Esophagus muscularis mucosa (tissue), 4 donors: ENCODE results near the gene GIMAP2. TPM values are rescaled to one million over a fixed set of nuclear protein-coding genes. Genes with fewer than 3 reads are reported as not detected.

Source experiments
- DNase-seq: peaks from one replicate; pipeline ENCODE4 v3.0.0-alpha.2; 2017; ENCODE audit errors: extremely low spot score
- H3K27ac ChIP-seq, 4 donors: fragments of 200-600 bp; sonication (generic); replicated peaks in 1 of 4; 1 replicate in 3 of 4; 2 replicates in 1 of 4; pipeline ENCODE4 v1.5.1; 2016 to 2019; ENCODE audit warnings: mild to moderate bottlenecking in 1 of 4
- H3K27me3 ChIP-seq, 4 donors: fragments of 200-600 bp; sonication (generic); one replicate each; pipeline versions ENCODE4 v1.5.1 to v1.6.0; 2016 to 2019
- H3K36me3 ChIP-seq, 4 donors: fragments of 200-600 bp; sonication (generic); one replicate each; pipeline ENCODE4 v1.5.1; 2016 to 2019
- H3K4me1 ChIP-seq, 4 donors: fragments of 200-600 bp; sonication (generic); one replicate each; pipeline ENCODE4 v1.5.1; 2016 to 2019
- H3K4me3 ChIP-seq, 4 donors: fragments of 200-600 bp; sonication (generic); 1 replicate in 2 of 4; 2 replicates in 2 of 4; pipeline ENCODE4 v1.5.1; 2016 to 2019; ENCODE audit warnings: mild to moderate bottlenecking in 4 of 4, moderate library complexity in 1 of 4
- H3K9me3 ChIP-seq, 4 donors: fragments of 200-600 bp; sonication (generic); 1 replicate in 3 of 4; 2 replicates in 1 of 4; pipeline ENCODE4 v1.5.1; 2016 to 2019
- EP300 ChIP-seq: sonication (generic); formaldehyde crosslinking; IDR thresholded peaks from one replicate; pipeline ENCODE4 v1.6.1; 2017; ENCODE audit warnings: antibody characterized with exemption
- POLR2A ChIP-seq: fragments of 450-650 bp; IDR thresholded peaks from one replicate; pipeline ENCODE4 v1.6.1; 2017; ENCODE audit warnings: antibody characterized with exemption, moderate library complexity, mild to moderate bottlenecking, low read depth
- POLR2AphosphoS5 ChIP-seq, 2 donors: sonication (generic); formaldehyde crosslinking; IDR thresholded peaks; one replicate each; pipeline ENCODE4 v1.6.1; 2017; ENCODE audit warnings: antibody characterized with exemption in 2 of 2
- WGBS: methylation state at CpG from one replicate; pipeline ENCODE4 v1.1.5; 2018; 5-methylcytosine and 5-hydroxymethylcytosine counted together
- intact Hi-C: fragments of 100-400 bp; cut with DNase I; formaldehyde crosslinking; loops from one replicate; pipeline ENCODE4 v1.15.1; 2023
- total RNA-seq, 4 donors: library from RNA; depleted of rRNA; stranded (reverse); fragments of >200 nt; gene quantifications; one replicate each; pipeline versions ENCODE4 v1.1.0 to v1.2.1, GENCODE V29; 2016
- TF ChIP-seq, protein P1 (sequence below), 3 experiments: fragments of 200-600 bp in 2 of 3; fragments of 450-650 bp in 1 of 3; sonication (generic) in 2 of 3; IDR thresholded peaks; one replicate each; pipeline ENCODE4 v1.5.1; 2017 to 2019; ENCODE audit warnings: antibody characterized with exemption in 3 of 3, mild to moderate bottlenecking in 2 of 3, moderate library complexity in 1 of 3

Gene GIMAP2
- total RNA-seq, 4 donors from 2014 or later = 5.4 to 9.7 (median 6.5) TPM

DNA sequence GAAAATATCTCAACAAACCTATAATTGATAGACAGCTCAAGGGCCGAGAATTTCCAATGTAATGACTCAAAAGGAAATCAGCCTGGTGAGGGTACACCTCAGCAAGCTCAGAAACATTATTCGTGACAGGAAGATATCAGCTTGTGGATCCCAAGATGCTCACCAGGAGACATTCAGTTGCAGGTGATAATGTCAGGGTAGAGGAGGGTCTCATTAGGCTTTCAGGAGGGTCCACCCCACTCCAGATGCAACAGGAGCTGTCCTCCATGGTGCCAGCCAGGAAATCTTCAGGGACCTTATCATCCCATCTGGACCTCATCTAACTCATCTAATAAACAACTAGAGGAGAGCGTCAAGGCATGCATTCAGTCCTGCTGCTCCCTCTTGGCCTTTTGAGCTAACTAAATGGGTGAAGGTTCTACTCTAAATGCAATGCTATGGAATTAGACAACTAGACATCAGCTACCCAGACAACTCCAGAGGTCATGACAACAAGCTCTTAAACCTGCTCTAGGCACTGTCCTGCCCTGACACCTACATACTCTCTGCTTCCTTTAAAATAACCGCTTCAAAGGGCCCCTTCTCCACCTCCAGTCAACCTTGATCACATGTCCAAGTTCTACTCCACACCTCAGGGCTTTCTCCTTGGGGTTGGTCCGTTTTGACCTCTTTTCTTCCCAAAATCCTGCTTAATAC lies 47.4 kb downstream of the GIMAP2 start:
- Histone ChIP-seq H3K27me3 (no peaks in the 10 kb centered on the region), H3K4me3 (no peak overlapping the region), H3K4me1 (peaks cover 0 to 2% (median 0%) of the 10 kb centered on the region in 4 donors), H3K36me3 (no peaks in the 10 kb centered on the region), H3K9me3 (peaks cover 0 to 3% (median 0%) of the 10 kb centered on the region in 4 donors), H3K27ac (no peak overlapping the region)
- TF ChIP-seq POLR2A (no peak), POLR2AphosphoS5 (IDR thresholded peaks at IDR 0.05) (no peak)
- TF ChIP-seq, protein P1, sequence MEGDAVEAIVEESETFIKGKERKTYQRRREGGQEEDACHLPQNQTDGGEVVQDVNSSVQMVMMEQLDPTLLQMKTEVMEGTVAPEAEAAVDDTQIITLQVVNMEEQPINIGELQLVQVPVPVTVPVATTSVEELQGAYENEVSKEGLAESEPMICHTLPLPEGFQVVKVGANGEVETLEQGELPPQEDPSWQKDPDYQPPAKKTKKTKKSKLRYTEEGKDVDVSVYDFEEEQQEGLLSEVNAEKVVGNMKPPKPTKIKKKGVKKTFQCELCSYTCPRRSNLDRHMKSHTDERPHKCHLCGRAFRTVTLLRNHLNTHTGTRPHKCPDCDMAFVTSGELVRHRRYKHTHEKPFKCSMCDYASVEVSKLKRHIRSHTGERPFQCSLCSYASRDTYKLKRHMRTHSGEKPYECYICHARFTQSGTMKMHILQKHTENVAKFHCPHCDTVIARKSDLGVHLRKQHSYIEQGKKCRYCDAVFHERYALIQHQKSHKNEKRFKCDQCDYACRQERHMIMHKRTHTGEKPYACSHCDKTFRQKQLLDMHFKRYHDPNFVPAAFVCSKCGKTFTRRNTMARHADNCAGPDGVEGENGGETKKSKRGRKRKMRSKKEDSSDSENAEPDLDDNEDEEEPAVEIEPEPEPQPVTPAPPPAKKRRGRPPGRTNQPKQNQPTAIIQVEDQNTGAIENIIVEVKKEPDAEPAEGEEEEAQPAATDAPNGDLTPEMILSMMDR (IDR thresholded peaks at IDR 0.05) = no peak
- DNase-seq = peak; percentile 62
- intact Hi-C loops = no loop called here
- 76% methylated on average over 5 of the region's 5 CpGs for WGBS

GRCh38 chr7:150733482-150734095 lies 48.1 kb downstream of the GIMAP2 start:
- peak; percentile 50 for DNase-seq
- TF ChIP-seq POLR2AphosphoS5 (IDR thresholded peaks at IDR 0.05) (no peak), EP300 (no peak), POLR2A (no peak)
- TF ChIP-seq, protein P1 (IDR thresholded peaks at IDR 0.05) = no peak
- Histone ChIP-seq H3K9me3 (no peaks in the 10 kb centered on the region), H3K4me3 (no peak overlapping the region), H3K27me3 (no peaks in the 10 kb centered on the region), H3K27ac (no peak overlapping the region), H3K36me3 (no peaks in the 10 kb centered on the region), H3K4me1 (peaks cover 0 to 2% (median 0%) of the 10 kb centered on the region in 4 donors)
- intact Hi-C loops = no loop called here
- 96% methylated on average over 5 of the region's 5 CpGs for WGBS

DNA sequence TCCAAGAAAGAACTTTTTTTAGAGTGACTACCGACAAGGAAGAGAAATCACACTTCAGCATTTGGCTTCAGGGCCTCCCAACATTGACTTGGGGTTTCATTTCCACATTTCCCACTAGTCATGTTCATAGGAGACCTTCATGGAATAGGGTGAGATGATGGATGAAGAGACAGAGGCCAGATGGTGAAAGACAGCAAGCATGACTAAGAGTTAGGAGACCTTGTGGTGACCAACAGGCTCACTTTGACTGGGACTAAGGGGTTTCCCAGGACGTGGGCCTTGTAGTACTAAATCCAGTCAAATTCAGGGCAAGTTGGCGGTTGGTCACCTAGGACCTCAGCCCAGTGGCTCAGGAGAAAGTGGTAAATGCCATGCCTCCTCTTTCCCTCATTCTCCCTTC lies 48.7 kb downstream of the GIMAP2 start:
- no peak overlapping the region for H3K4me3 ChIP-seq
- no peak overlapping the region for H3K27ac ChIP-seq
- peaks cover 0 to 2% (median 0%) of the 10 kb centered on the region in 4 donors for H3K4me1 ChIP-seq
- DNase-seq = peak; percentile 68
- intact Hi-C loops = no loop called here
- no peaks in the 10 kb centered on the region for H3K36me3 ChIP-seq
- H3K9me3 ChIP-seq = no peaks in the 10 kb centered on the region
- 79% methylated on average over 2 of the region's 3 CpGs for WGBS
- TF ChIP-seq EP300 = no peak
- TF ChIP-seq POLR2A = no peak
- TF ChIP-seq, protein P1 (IDR thresholded peaks at IDR 0.05) = no peak
- no peaks in the 10 kb centered on the region for H3K27me3 ChIP-seq

GRCh38 chr7:150735596-150736358 lies 50.3 kb downstream of the GIMAP2 start:
- H3K9me3 ChIP-seq = no peaks in the 10 kb centered on the region
- H3K4me1 ChIP-seq = peaks cover 0 to 2% (median 0%) of the 10 kb centered on the region in 4 donors
- intact Hi-C loops = no loop called here
- 56% methylated on average over 3 of the region's 3 CpGs for WGBS
- peaks cover 0 to 4% (median 0%) of the 10 kb centered on the region in 4 donors for H3K36me3 ChIP-seq
- H3K27me3 ChIP-seq = no peaks in the 10 kb centered on the region
- DNase-seq = no peak
- TF ChIP-seq EP300 (no peak), POLR2AphosphoS5 (IDR thresholded peaks at IDR 0.05) (no peak), POLR2A (no peak)
- TF ChIP-seq, protein P1 (IDR thresholded peaks at IDR 0.05) = no peak
- no peak overlapping the region for H3K4me3 ChIP-seq
- H3K27ac ChIP-seq = peak overlapping the region in 1 of 4 donors; percentile 64
